Nephron progenitor cell (in vitro differentiated cells): ENCODE data around the gene MYO5B.

Experiments used
- DNase-seq: peaks from one replicate; pipeline ENCODE4 v3.0.0; 2021
- H3K27ac Mint-ChIP-seq: 2 replicates; pipeline ENCODE4 v1.8.0; 2021; ENCODE audit warnings: mild to moderate bottlenecking, moderate library complexity, mixed read lengths
- H3K27me3 Mint-ChIP-seq: 2 replicates; pipeline ENCODE4 v1.8.0; 2021; ENCODE audit warnings: mild to moderate bottlenecking, low read depth, mixed read lengths; ENCODE audit not compliant: poor library complexity
- H3K36me3 Mint-ChIP-seq: 2 replicates; pipeline ENCODE4 v1.8.0; 2021; ENCODE audit warnings: low read depth, mixed read lengths
- H3K4me1 Mint-ChIP-seq: 2 replicates; pipeline ENCODE4 v1.8.0; 2021; ENCODE audit warnings: mixed read lengths
- H3K4me3 Mint-ChIP-seq: 2 replicates; pipeline ENCODE4 v1.8.0; 2021; ENCODE audit warnings: mild to moderate bottlenecking, moderate library complexity, mixed read lengths
- H3K9me3 Mint-ChIP-seq: 2 replicates; pipeline ENCODE4 v1.8.0; 2021; ENCODE audit warnings: mild to moderate bottlenecking, moderate library complexity, mixed read lengths
- TF ChIP-seq, protein P1 (sequence below): fragments of 200-600 bp; sonication (generic); IDR thresholded peaks from 2 replicates; pipeline ENCODE4 v1.5.0; 2021; ENCODE audit warnings: antibody characterized with exemption

The MYO5B gene

DNA sequence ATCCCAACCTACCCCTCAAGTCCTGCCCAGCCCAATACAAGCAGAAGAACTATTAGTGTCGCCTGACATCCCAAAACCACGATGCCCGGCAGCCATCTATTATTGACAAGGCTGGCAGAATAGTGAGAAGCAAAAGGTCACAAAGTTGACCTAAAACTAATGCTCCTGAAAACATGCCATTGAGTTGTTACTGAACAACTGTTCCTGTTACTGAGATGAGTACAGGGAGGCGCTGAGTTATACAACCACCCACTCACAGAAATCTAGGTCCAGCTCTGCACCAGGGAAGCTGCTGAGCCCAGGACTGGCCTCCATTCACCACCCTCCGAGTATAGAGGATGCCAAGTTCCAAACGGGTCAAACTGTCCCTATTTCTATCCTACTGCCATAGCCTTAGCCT, 201.6 kb downstream of the MYO5B start:
- Mint-ChIP-seq H3K4me3 (no peak overlapping the region), H3K4me1 (peaks cover 18% of the 10 kb centered on the region), H3K9me3 (no peaks in the 10 kb centered on the region), H3K27me3 (peaks cover 19% of the 10 kb centered on the region), H3K27ac (no peak overlapping the region), H3K36me3 (no peaks in the 10 kb centered on the region)
- DNase-seq: no peak
- TF ChIP-seq, protein P1, sequence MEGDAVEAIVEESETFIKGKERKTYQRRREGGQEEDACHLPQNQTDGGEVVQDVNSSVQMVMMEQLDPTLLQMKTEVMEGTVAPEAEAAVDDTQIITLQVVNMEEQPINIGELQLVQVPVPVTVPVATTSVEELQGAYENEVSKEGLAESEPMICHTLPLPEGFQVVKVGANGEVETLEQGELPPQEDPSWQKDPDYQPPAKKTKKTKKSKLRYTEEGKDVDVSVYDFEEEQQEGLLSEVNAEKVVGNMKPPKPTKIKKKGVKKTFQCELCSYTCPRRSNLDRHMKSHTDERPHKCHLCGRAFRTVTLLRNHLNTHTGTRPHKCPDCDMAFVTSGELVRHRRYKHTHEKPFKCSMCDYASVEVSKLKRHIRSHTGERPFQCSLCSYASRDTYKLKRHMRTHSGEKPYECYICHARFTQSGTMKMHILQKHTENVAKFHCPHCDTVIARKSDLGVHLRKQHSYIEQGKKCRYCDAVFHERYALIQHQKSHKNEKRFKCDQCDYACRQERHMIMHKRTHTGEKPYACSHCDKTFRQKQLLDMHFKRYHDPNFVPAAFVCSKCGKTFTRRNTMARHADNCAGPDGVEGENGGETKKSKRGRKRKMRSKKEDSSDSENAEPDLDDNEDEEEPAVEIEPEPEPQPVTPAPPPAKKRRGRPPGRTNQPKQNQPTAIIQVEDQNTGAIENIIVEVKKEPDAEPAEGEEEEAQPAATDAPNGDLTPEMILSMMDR: no peak

DNA sequence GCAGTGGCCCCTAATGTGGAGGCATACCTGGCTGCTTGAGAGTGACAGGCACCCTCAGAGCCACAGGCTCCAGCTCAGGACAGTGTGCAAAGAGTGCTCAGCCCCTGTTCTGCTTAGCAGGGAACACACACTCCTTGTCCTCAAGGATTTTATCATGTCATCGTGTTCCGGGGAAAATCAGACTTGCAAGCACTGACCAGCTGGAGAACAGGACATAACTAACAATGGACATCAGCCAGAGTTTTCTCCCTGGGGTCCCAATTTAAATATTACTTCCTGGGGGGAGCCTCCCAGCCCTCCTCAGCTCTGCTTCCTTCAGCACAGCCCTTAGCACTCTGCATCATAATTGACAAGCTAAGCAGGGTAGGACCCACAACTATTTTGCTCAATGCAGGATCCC, 206.2 kb downstream of the MYO5B start:
- TF ChIP-seq, protein P1: no peak
- H3K4me1 Mint-ChIP-seq: peaks cover 4% of the 10 kb centered on the region
- H3K36me3 Mint-ChIP-seq: no peaks in the 10 kb centered on the region

DNA sequence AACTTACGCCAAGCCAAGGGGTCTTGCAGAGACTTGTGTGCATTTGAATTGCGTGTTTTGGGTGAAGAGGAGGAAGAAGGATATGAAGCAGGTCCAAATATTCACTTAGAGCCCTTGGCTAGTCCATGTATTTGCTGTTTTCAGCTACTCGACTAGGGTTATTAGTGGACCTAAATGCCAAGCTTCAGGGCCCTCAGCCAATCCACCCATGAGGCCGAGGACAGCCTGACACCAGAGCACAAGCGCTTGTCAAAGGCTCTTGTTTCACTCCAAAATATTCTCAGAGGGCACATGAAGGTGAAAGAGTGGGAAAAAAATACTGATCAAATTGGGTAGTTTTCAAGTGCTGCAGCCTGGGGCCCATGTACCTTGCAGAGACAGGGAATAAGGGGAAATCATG, 206.8 kb downstream of the MYO5B start:
- TF ChIP-seq, protein P1: no peak
- no peak for DNase-seq
- peaks cover 19% of the 10 kb centered on the region for H3K27me3 Mint-ChIP-seq
- H3K4me3 Mint-ChIP-seq: no peak overlapping the region
- H3K9me3 Mint-ChIP-seq: no peaks in the 10 kb centered on the region
- peaks cover 4% of the 10 kb centered on the region for H3K4me1 Mint-ChIP-seq
- no peaks in the 10 kb centered on the region for H3K36me3 Mint-ChIP-seq
- no peak overlapping the region for H3K27ac Mint-ChIP-seq

More for the DNA sequence above, 206.2 kb downstream of the MYO5B start:
- Mint-ChIP-seq H3K27ac (no peak overlapping the region), H3K4me3 (no peak overlapping the region), H3K9me3 (no peaks in the 10 kb centered on the region), H3K27me3 (peaks cover 18% of the 10 kb centered on the region)
- no peak for DNase-seq

DNA sequence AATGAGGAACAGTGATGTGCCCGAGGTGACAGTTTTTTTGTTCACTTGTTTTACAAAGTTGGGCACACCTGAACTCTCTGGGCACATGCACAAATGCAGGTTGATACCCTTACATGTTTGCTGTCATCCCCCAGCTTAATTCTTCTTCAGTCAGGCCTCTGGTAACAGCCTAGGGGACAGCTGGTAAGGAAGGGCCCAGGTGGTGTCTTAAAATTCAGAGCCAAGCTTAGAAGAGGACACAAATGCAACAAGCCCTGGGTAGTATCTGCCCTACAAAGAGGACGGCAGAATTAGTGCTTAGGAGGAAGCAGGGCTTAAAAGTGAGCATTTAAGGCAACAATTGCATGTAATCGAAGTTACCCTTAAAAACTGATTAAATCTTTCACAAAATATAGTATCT, 209.7 kb downstream of the MYO5B start:
- TF ChIP-seq, protein P1: no peak
- no peak overlapping the region for H3K27ac Mint-ChIP-seq
- peaks cover 15% of the 10 kb centered on the region for H3K27me3 Mint-ChIP-seq

DNA sequence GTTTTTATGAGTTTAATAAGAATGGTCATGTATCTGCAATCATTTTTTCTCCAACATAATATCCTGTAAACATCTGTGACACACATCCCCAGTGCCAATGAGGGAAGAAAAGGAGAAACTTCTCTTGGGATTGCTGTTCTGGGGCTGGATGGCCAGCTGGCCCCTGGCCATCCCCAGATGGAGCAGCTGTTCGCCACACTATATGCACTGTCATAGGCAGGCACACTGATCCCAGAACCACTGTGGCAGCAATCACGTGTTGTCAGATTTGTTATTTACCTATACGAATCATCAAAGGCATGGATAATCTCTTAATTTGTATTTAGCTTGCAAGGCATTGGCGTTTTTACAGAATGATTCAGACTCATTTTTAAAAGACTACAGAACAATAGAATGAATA, 214.1 kb downstream of the MYO5B start:
- H3K36me3 Mint-ChIP-seq: no peaks in the 10 kb centered on the region
- no peak overlapping the region for H3K4me3 Mint-ChIP-seq
- peaks cover 19% of the 10 kb centered on the region for H3K27me3 Mint-ChIP-seq
- DNase-seq: no peak
- H3K27ac Mint-ChIP-seq: no peak overlapping the region
- no peaks in the 10 kb centered on the region for H3K9me3 Mint-ChIP-seq
- TF ChIP-seq, protein P1: no peak
- no peaks in the 10 kb centered on the region for H3K4me1 Mint-ChIP-seq

More for the DNA sequence above, 209.7 kb downstream of the MYO5B start:
- no peak for DNase-seq
- Mint-ChIP-seq H3K4me3 (no peak overlapping the region), H3K4me1 (peaks cover 4% of the 10 kb centered on the region), H3K36me3 (no peaks in the 10 kb centered on the region), H3K9me3 (no peaks in the 10 kb centered on the region)

DNA sequence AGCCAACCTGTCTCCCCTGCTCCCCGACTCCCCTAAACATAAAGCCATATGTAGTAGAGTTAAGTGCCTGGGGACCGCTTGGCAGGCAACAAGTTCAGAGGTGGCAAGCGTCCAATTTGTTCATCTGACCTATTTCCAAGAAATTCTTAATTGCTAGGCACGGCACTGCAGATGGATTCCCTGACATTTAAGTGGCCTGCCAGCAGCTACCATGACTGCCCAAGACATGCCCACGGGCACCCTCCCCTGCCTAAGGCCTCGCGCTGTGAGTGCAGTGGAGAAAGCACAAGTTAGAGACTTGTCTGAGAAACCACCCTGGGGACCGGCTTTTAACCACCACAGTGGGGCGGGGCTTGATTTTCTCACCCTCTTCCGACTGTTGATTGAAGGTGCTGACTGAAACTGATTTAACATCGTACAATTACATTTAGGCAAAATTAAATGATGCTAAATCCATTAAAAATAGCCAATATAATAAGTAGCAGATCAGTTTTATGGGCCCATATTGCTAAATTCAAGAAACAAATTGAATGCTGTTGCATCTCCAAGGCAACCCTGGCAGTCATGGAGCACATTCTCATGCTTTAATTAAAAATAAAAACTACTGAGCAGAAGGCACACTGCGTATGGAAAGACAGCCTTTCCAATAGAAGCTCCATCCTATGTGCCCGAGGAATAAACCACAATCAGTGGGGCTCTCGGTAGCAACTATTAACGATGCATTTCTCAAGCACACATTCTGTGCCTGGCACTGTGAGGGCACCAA, 218.0 kb downstream of the MYO5B start:
- DNase-seq: no peak
- Mint-ChIP-seq H3K9me3 (no peaks in the 10 kb centered on the region), H3K27me3 (peaks cover 10% of the 10 kb centered on the region), H3K27ac (no peak overlapping the region), H3K4me3 (no peak overlapping the region), H3K36me3 (no peaks in the 10 kb centered on the region), H3K4me1 (no peaks in the 10 kb centered on the region)
- TF ChIP-seq, protein P1: no peak
